SK-N-SH treated with all-trans-retinoic acid at 6 μM for 48 hours (cell line): ENCODE data around the gene PTPRD.

Experiments used
- ATAC-seq: fragments of 200-7000 bp; cut with Tn5 transposase; 3 replicates; pipeline ENCODE4 v1.9.1; 2020; ENCODE audit warnings: mild to moderate bottlenecking, moderate library complexity
- ARNTL ChIP-seq: fragments of 450-650 bp; formaldehyde crosslinking; IDR thresholded peaks from 2 replicates; pipeline ENCODE4 v1.5.0; 2020; ENCODE audit warnings: low read depth, mild to moderate bottlenecking, moderate library complexity, borderline replicate concordance
- BACH2 ChIP-seq: fragments of 250-450 bp; sonication (Bioruptor Pico); IDR thresholded peaks from 2 replicates; pipeline ENCODE4 v1.9.0; 2021; ENCODE audit warnings: mild to moderate bottlenecking, borderline replicate concordance
- CSDC2 ChIP-seq: fragments of 250-450 bp; sonication (Bioruptor Pico); IDR thresholded peaks from 2 replicates; pipeline ENCODE4 v1.5.0; 2020; ENCODE audit warnings: mild to moderate bottlenecking, moderate library complexity
- ESRRG ChIP-seq: fragments of 250-450 bp; sonication (Bioruptor Pico); IDR thresholded peaks from 2 replicates; pipeline ENCODE4 v1.6.1; 2021; ENCODE audit warnings: mild to moderate bottlenecking
- GLIS3 ChIP-seq: fragments of 250-450 bp; sonication (Bioruptor Pico); IDR thresholded peaks from 2 replicates; pipeline ENCODE4 v1.5.0; 2020; ENCODE audit warnings: mild to moderate bottlenecking, moderate library complexity
- ISL1 ChIP-seq: fragments of 250-450 bp; sonication (Bioruptor Pico); IDR thresholded peaks from 2 replicates; pipeline ENCODE4 v2.1.2; 2022; ENCODE audit warnings: mild to moderate bottlenecking, moderate library complexity
- OSR1 ChIP-seq: fragments of 250-450 bp; sonication (Bioruptor Pico); IDR thresholded peaks from 2 replicates; pipeline ENCODE4 v1.8.0; 2022; ENCODE audit warnings: moderate library complexity, mild to moderate bottlenecking, inconsistent platforms
- PPARA ChIP-seq: fragments of 250-450 bp; sonication (Bioruptor Pico); IDR thresholded peaks from 2 replicates; pipeline ENCODE4 v1.5.0; 2020; ENCODE audit warnings: mild to moderate bottlenecking, borderline replicate concordance
- RARB ChIP-seq: fragments of 250-450 bp; sonication (Bioruptor Pico); IDR thresholded peaks from 2 replicates; pipeline ENCODE4 v1.8.0; 2021; ENCODE audit warnings: mild to moderate bottlenecking, moderate library complexity
- SNAI2 ChIP-seq: fragments of 250-450 bp; sonication (Bioruptor Pico); IDR thresholded peaks from 2 replicates; pipeline ENCODE4 v1.5.0; 2020; ENCODE audit warnings: mild to moderate bottlenecking, moderate library complexity
- TOX ChIP-seq: fragments of 250-450 bp; sonication (Bioruptor Pico); IDR thresholded peaks from 2 replicates; pipeline ENCODE4 v1.8.0; 2021; ENCODE audit warnings: mild to moderate bottlenecking, moderate library complexity, borderline replicate concordance
- ZC3H10 ChIP-seq: fragments of 250-450 bp; sonication (Bioruptor Pico); IDR thresholded peaks from 2 replicates; pipeline ENCODE4 v1.5.1; 2021; ENCODE audit warnings: mild to moderate bottlenecking, moderate library complexity
- ZFP3 ChIP-seq: fragments of 250-450 bp; sonication (Bioruptor Pico); IDR thresholded peaks from 2 replicates; pipeline ENCODE4 v1.5.0; 2020; ENCODE audit warnings: mild to moderate bottlenecking, moderate library complexity
- ZNF565 ChIP-seq: fragments of 450-650 bp; formaldehyde crosslinking; conservative IDR thresholded peaks from 2 replicates; pipeline ENCODE4 v1.5.0; 2020; ENCODE audit warnings: low read depth, mild to moderate bottlenecking, moderate library complexity
- ZNF70 ChIP-seq: fragments of 450-650 bp; formaldehyde crosslinking; IDR thresholded peaks from 2 replicates; pipeline ENCODE4 v1.5.0; 2020; ENCODE audit warnings: mild to moderate bottlenecking, moderate library complexity
- TF ChIP-seq, protein P1 (sequence below): fragments of 250-450 bp; sonication (Bioruptor Pico); IDR thresholded peaks from 2 replicates; pipeline ENCODE4 v1.5.1; 2020; ENCODE audit warnings: low read depth, mild to moderate bottlenecking, moderate library complexity
- TF ChIP-seq, protein P2 (sequence below): fragments of 250-450 bp; sonication (Bioruptor Pico); IDR thresholded peaks from 2 replicates; pipeline ENCODE4 v1.5.1; 2021; ENCODE audit warnings: mild to moderate bottlenecking, moderate library complexity
- TF ChIP-seq, protein P3 (sequence below): fragments of 250-450 bp; sonication (Bioruptor Pico); IDR thresholded peaks from 2 replicates; pipeline ENCODE4 v1.8.0; 2021; ENCODE audit warnings: low read depth, mild to moderate bottlenecking, moderate library complexity, borderline replicate concordance

PTPRD gene

DNA sequence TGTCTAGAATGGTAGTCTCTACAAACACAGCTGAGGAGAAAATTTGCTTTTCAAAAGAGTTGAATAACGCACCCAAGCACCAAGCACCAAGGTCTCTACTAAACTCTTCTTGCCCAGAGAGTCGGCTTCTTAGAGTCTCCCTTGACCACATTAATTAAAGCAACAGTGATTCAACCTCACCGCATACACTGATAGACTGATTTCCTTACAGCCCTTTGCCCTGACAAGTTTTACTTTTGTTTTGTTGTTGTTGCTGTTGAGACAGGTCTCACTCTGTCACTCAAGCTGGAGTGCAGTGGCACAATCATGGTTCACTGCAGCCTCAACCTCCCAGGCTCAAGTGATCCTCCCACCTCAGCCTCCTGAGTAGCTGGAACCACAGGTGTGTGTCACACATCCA lies 1777.5 kb downstream of the PTPRD start:
- no peak for ATAC-seq
- TF ChIP-seq BACH2 (CRISPR knock-in tag) (no peak), ZNF70 (CRISPR knock-in tag) (no peak), ARNTL (no peak), SNAI2 (CRISPR knock-in tag) (no peak)
- TF ChIP-seq, protein P1, sequence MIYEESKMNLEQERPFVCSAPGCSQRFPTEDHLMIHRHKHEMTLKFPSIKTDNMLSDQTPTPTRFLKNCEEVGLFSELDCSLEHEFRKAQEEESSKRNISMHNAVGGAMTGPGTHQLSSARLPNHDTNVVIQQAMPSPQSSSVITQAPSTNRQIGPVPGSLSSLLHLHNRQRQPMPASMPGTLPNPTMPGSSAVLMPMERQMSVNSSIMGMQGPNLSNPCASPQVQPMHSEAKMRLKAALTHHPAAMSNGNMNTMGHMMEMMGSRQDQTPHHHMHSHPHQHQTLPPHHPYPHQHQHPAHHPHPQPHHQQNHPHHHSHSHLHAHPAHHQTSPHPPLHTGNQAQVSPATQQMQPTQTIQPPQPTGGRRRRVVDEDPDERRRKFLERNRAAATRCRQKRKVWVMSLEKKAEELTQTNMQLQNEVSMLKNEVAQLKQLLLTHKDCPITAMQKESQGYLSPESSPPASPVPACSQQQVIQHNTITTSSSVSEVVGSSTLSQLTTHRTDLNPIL = no peak
- TF ChIP-seq, all 23 proteins: peak for 0

DNA sequence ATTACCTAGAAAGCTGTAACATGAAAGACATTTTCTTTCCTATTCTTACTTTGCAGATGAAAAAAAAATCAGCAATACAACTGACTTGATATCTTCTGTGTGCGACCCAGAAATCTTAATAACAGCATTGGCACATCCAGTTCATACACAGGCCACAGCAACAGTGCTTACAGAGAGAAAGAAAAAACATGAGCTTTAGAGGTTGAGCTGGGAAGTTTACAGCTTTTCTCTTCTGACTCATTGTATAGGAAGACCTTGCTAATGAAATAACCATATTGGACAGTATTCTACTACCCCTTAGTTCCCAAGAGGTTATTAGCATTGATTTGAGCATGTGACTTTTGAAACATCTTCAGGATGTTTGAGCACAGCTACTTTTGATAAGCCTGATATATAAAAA lies 1779.8 kb downstream of the PTPRD start:
- ATAC-seq = no peak

DNA sequence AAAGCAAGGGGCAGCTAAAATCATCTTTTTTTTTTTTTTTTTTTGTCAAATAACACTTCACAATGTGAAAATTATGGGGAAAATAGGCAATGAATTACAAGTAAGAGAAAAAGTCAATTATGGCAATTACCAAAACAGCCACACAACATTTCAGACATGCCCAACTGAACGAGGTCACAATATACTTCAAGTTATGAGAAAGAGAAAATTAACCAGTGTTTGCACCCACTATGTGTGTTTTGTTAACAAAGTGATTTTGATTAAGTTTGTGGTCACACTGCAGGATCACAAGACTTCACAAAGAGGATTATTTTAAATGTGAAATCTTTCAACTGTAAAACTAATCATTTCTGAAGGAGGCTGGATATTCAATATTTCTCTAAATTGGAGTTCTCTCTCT lies 1780.4 kb downstream of the PTPRD start:
- no peak for ATAC-seq
- TF ChIP-seq OSR1 (CRISPR knock-in tag) (no peak), ZNF565 (CRISPR knock-in tag) (no peak), ZNF70 (CRISPR knock-in tag) (no peak), SNAI2 (CRISPR knock-in tag) (no peak), ISL1 (CRISPR knock-in tag) (no peak), TOX (CRISPR knock-in tag) (no peak), ARNTL (no peak), ZC3H10 (CRISPR knock-in tag) (no peak)
- TF ChIP-seq, protein P1 = no peak
- TF ChIP-seq, protein P2, sequence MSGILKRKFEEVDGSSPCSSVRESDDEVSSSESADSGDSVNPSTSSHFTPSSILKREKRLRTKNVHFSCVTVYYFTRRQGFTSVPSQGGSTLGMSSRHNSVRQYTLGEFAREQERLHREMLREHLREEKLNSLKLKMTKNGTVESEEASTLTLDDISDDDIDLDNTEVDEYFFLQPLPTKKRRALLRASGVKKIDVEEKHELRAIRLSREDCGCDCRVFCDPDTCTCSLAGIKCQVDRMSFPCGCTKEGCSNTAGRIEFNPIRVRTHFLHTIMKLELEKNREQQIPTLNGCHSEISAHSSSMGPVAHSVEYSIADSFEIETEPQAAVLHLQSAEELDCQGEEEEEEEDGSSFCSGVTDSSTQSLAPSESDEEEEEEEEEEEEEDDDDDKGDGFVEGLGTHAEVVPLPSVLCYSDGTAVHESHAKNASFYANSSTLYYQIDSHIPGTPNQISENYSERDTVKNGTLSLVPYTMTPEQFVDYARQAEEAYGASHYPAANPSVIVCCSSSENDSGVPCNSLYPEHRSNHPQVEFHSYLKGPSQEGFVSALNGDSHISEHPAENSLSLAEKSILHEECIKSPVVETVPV (CRISPR knock-in tag) = no peak

More for the DNA sequence above, 1779.8 kb downstream of the PTPRD start:
- TF ChIP-seq BACH2 (CRISPR knock-in tag) = no peak
- TF ChIP-seq TOX (CRISPR knock-in tag) = no peak
- no peak for TF ChIP-seq ARNTL
- no peak for TF ChIP-seq RARB (CRISPR knock-in tag)
- no peak for TF ChIP-seq GLIS3 (CRISPR knock-in tag)

DNA sequence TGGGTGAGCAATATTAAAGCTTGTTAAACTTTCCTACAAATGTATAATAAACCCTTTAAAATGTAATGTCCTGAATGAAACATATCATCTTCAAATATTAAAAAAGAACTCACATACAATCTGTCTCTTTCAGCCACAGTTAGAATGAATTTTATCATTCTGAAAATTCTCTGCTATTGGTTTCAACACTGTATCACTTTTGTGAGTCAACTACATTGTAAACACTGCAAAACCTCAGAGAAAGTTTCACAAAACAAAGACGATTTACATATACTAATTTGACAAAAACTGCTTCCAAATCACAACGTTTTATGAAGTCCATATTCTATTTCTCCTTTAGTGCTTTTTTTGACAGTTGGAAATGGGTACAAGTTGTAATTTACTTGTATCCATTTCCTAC lies 1781.2 kb downstream of the PTPRD start:
- TF ChIP-seq ZFP3 (CRISPR knock-in tag) (no peak), TOX (CRISPR knock-in tag) (no peak), BACH2 (CRISPR knock-in tag) (no peak), CSDC2 (CRISPR knock-in tag) (no peak), ZNF70 (CRISPR knock-in tag) (no peak), ESRRG (CRISPR knock-in tag) (no peak)
- TF ChIP-seq, protein P3, sequence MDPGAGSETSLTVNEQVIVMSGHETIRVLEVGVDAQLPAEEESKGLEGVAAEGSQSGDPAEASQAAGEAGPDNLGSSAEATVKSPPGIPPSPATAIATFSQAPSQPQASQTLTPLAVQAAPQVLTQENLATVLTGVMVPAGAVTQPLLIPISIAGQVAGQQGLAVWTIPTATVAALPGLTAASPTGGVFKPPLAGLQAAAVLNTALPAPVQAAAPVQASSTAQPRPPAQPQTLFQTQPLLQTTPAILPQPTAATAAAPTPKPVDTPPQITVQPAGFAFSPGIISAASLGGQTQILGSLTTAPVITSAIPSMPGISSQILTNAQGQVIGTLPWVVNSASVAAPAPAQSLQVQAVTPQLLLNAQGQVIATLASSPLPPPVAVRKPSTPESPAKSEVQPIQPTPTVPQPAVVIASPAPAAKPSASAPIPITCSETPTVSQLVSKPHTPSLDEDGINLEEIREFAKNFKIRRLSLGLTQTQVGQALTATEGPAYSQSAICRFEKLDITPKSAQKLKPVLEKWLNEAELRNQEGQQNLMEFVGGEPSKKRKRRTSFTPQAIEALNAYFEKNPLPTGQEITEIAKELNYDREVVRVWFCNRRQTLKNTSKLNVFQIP (CRISPR knock-in tag) = no peak
- TF ChIP-seq, protein P1 = no peak
- no peak for ATAC-seq

DNA sequence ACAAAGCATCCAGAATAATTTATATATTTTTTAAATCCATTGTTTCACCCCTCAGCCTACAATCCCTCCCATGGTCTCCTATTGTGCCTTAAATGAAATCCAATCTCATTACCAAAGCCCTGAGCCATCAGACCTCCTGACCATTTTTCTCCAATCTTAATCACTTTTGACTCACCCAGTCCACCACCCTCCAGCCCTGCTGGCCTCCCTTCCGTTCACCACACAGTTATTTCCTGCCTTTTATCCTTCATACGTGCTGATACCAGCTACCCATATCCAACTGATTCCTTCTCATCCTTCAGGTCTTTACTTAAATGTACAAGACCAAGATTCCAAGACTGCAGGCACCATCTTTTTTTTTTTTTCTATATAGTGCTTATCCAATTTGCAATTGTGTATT lies 1786.5 kb downstream of the PTPRD start:
- TF ChIP-seq PPARA (CRISPR knock-in tag) (no peak), CSDC2 (CRISPR knock-in tag) (no peak)
- ATAC-seq = no peak
